HEK293T (cell line): ENCODE data around the gene ELAVL4.

Experiments
- CTCF ChIA-PET: fragments of 350-600 bp; formaldehyde crosslinking; extraction: SDS; loops from one replicate; lab custom pipeline; 2021; ENCODE audit warnings: antibody characterized with exemption, inconsistent platforms; lab: Yijun Ruan, JAX
- POLR2A ChIA-PET: fragments of 350-600 bp; formaldehyde crosslinking; extraction: SDS; loops from one replicate; lab custom pipeline; 2020; ENCODE audit warnings: antibody characterized with exemption, inconsistent platforms; lab: Yijun Ruan, JAX
- DNase-seq: peaks from one replicate; pipeline ENCODE4 v3.0.0; 2012; ENCODE audit warnings: mixed read lengths; ENCODE audit errors: extremely low spot score
- ARNT ChIP-seq: fragments of 450-650 bp; IDR thresholded peaks from 2 replicates; pipeline ENCODE4 v1.6.1; 2017; ENCODE audit warnings: mild to moderate bottlenecking
- BHLHE40 ChIP-seq: fragments of 450-650 bp; IDR thresholded peaks from 2 replicates; pipeline ENCODE4 v1.6.1; 2016; ENCODE audit warnings: mild to moderate bottlenecking, moderate library complexity, borderline replicate concordance
- CTBP1 ChIP-seq: fragments of 450-650 bp; IDR thresholded peaks from 2 replicates; pipeline ENCODE4 v1.6.1; 2016; ENCODE audit warnings: borderline replicate concordance
- ELF4 ChIP-seq: fragments of 450-650 bp; IDR thresholded peaks from 2 replicates; pipeline ENCODE4 v1.6.1; 2017; ENCODE audit warnings: antibody characterized with exemption
- FOXA1 ChIP-seq: fragments of 450-650 bp; IDR thresholded peaks from 2 replicates; pipeline ENCODE4 v1.6.1; 2016; ENCODE audit warnings: mild to moderate bottlenecking
- FOXK2 ChIP-seq: fragments of 450-650 bp; IDR thresholded peaks from 2 replicates; pipeline ENCODE4 v1.6.1; 2016; ENCODE audit warnings: mild to moderate bottlenecking
- FOXM1 ChIP-seq: fragments of 450-650 bp; IDR thresholded peaks from 2 replicates; pipeline ENCODE4 v1.6.1; 2017; ENCODE audit warnings: mild to moderate bottlenecking, borderline replicate concordance
- HDGF ChIP-seq: fragments of 450-650 bp; IDR thresholded peaks from 2 replicates; pipeline ENCODE4 v1.6.1; 2017; ENCODE audit warnings: antibody characterized with exemption, borderline replicate concordance
- L3MBTL2 ChIP-seq: fragments of 450-650 bp; conservative IDR thresholded peaks from 2 replicates; pipeline ENCODE4 v1.6.1; 2016; ENCODE audit warnings: mild to moderate bottlenecking
- LEF1 ChIP-seq: fragments of 450-650 bp; IDR thresholded peaks from 2 replicates; pipeline ENCODE4 v1.6.1; 2017; ENCODE audit warnings: mild to moderate bottlenecking, borderline replicate concordance
- NFRKB ChIP-seq: fragments of 450-650 bp; IDR thresholded peaks from 2 replicates; pipeline ENCODE4 v1.6.1; 2016; ENCODE audit warnings: mild to moderate bottlenecking, moderate library complexity
- PKNOX1 ChIP-seq: fragments of 450-650 bp; IDR thresholded peaks from 2 replicates; pipeline ENCODE4 v1.6.1; 2016
- SP1 ChIP-seq: fragments of 450-650 bp; IDR thresholded peaks from 2 replicates; pipeline ENCODE4 v1.6.1; 2017
- SUZ12 ChIP-seq: fragments of 450-650 bp; IDR thresholded peaks from 2 replicates; pipeline ENCODE4 v1.6.1; 2016; ENCODE audit warnings: mild to moderate bottlenecking
- TARDBP ChIP-seq: fragments of 450-650 bp; IDR thresholded peaks from 2 replicates; pipeline ENCODE4 v1.6.1; 2016
- ZNF384 ChIP-seq: fragments of 450-650 bp; IDR thresholded peaks from 2 replicates; pipeline ENCODE4 v1.6.1; 2016

ELAVL4 gene

GRCh38 chr1:50080904-50081586 is 27.7 kb upstream of the ELAVL4 start:
- CTCF ChIA-PET, result interaction anchor here (0.6 to 1.2 kb wide), 3 partner anchors 225 to 1471 kb away, joined by 3 to 4 read pairs (median 3); no protein-coding TSS in a partner anchor

GRCh38 chr1:50084389-50084788 is 24.3 kb upstream of the ELAVL4 start:
- CTCF ChIA-PET, result no interaction called here
- DNase-seq, result no peak
- TF ChIP-seq NFRKB (no peak), ZNF384 (no peak), SUZ12 (no peak), PKNOX1 (no peak), ARNT (no peak), LEF1 (no peak), FOXK2 (no peak), L3MBTL2 (no peak), HDGF (no peak), ELF4 (no peak), FOXM1 (no peak), CTBP1 (no peak), FOXA1 (no peak), TARDBP (no peak), BHLHE40 (no peak), SP1 (no peak)
- POLR2A ChIA-PET, result no interaction called here

More at GRCh38 chr1:50080904-50081586, 27.7 kb upstream of the ELAVL4 start:
- DNase-seq, result peak; percentile 20
- POLR2A ChIA-PET, result no interaction called here
- TF ChIP-seq SUZ12 (no peak), PKNOX1 (no peak), SP1 (no peak), FOXA1 (no peak), FOXM1 (no peak), TARDBP (no peak), ARNT (no peak), ZNF384 (no peak), CTBP1 (no peak), L3MBTL2 (no peak), FOXK2 (no peak), NFRKB (no peak), HDGF (no peak), ELF4 (no peak), LEF1 (no peak), BHLHE40 (no peak)

GRCh38 chr1:50091068-50091467 is 17.7 kb upstream of the ELAVL4 start:
- POLR2A ChIA-PET, result no interaction called here
- TF ChIP-seq ZNF384, result no peak
- TF ChIP-seq ELF4, result no peak
- DNase-seq, result no peak
- CTCF ChIA-PET, result no interaction called here

GRCh38 chr1:50095716-50096115 is 13.0 kb upstream of the ELAVL4 start:
- DNase-seq, result no peak
- POLR2A ChIA-PET, result no interaction called here
- no peak for TF ChIP-seq L3MBTL2
- no peak for TF ChIP-seq BHLHE40
- TF ChIP-seq FOXM1, result no peak
- no peak for TF ChIP-seq LEF1
- CTCF ChIA-PET, result no interaction called here

- TF ChIP-seq PKNOX1, result no peak
- no peak for TF ChIP-seq FOXA1
- no peak for TF ChIP-seq FOXK2
- no peak for TF ChIP-seq HDGF
- no peak for TF ChIP-seq ARNT
- no peak for TF ChIP-seq L3MBTL2
- no peak for TF ChIP-seq BHLHE40
- ChIA-PET POLR2A (no interaction called here), CTCF (no interaction called here)
- DNase-seq, result no peak
Measured at GRCh38 chr1:50097021-50097679, 11.6 kb upstream of the ELAVL4 start.

- no peak for TF ChIP-seq ZNF384
- no peak for TF ChIP-seq HDGF
- TF ChIP-seq BHLHE40, result no peak
- ChIA-PET POLR2A (no interaction called here), CTCF (no interaction called here)
- DNase-seq, result no peak
Measured at GRCh38 chr1:50097791-50098190, 10.9 kb upstream of the ELAVL4 start.

- TF ChIP-seq TARDBP, result no peak
- TF ChIP-seq FOXA1, result no peak
- no peak for TF ChIP-seq FOXM1
- no peak for TF ChIP-seq LEF1
- no peak for TF ChIP-seq ARNT
- TF ChIP-seq ELF4, result no peak
- TF ChIP-seq CTBP1, result no peak
- TF ChIP-seq NFRKB, result no peak
- no peak for TF ChIP-seq HDGF
- no peak for TF ChIP-seq L3MBTL2
- TF ChIP-seq ZNF384, result no peak
- ChIA-PET CTCF (no interaction called here), POLR2A (no interaction called here)
- no peak for DNase-seq
Measured at GRCh38 chr1:50098591-50099021, 10.1 kb upstream of the ELAVL4 start.
